Fibroblast of the aortic adventitia (primary cell): ENCODE measurements around the gene TTC39C. TPM values are rescaled to one million over a fixed set of nuclear protein-coding genes. Genes with fewer than 3 reads are reported as not detected.

Experiments
- DNase-seq: peaks from one replicate; pipeline ENCODE4 v3.0.0-alpha.2; 2010; ENCODE audit warnings: low read depth
- H3K4me3 ChIP-seq: 2 replicates; pipeline ENCODE4 v1.5.1; 2011; ENCODE audit warnings: low read depth, mild to moderate bottlenecking, control low read depth, low read length, moderate library complexity
- total RNA-seq: library from RNA; depleted of rRNA; stranded (reverse); fragments of >200 nt; gene quantifications from 2 replicates; pipeline ENCODE4 v1.2.3, GENCODE V29; 2012; ENCODE audit warnings: low replicate concordance
- TF ChIP-seq, protein P1 (sequence below): IDR thresholded peaks from 2 replicates; pipeline ENCODE4 v1.5.1; 2011; ENCODE audit warnings: mild to moderate bottlenecking, low read length, control low read depth, inconsistent platforms; ENCODE audit not compliant: insufficient read depth

The TTC39C gene
- total RNA-seq: 51.8 and 59.4 TPM in 2 replicates

DNA sequence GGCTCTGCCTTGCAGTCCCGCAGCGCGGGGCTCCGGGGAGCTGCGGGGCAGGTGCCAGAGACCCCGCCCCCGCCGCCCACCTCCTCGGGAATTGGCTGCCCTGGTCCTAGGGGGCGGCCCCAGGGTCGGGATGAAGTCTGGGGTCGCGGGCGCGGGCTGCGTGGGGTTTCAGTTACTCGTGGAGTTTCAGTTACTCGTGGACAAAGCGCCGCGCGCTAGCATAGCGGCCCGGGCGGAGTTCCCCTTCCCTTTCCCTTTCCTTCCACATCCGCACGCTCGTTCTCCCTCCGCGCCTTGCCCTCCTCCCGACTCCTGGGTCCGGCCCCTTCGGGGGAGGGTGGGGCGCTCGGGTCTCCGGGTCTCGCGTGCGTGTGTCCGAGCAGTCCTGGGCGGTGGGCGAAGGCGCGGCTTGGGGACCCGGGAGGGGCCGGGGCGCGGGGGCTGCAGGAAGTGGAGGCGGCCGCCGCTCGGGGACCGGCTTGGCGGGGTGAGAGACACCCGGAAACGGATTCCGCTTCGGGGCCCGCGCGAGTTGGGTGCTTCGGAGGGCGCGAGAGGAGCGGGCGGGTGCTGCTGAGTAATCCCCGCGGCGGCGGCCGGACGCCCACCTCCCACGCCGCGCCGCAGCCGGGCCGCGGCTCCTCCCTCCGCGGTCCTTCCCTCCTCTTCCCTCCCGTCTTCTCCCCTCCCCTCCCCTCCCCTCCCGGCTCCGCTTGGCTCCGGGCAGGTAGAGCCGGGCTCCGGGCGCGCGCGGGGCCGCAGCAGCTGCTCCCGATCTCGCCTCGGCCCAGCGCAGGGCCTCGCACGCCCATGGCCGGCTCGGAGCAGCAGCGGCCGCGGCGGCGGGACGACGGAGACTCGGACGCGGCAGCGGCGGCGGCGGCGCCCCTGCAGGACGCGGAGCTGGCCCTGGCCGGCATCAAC lies at the start of gene TTC39C:
TTC39C (plus strand) TSS at position 693 of the 924 bp plus-strand sequence; CDS start at position 811, 118 bp downstream.
- DNase-seq: peak; percentile 67
- TF ChIP-seq, protein P1, sequence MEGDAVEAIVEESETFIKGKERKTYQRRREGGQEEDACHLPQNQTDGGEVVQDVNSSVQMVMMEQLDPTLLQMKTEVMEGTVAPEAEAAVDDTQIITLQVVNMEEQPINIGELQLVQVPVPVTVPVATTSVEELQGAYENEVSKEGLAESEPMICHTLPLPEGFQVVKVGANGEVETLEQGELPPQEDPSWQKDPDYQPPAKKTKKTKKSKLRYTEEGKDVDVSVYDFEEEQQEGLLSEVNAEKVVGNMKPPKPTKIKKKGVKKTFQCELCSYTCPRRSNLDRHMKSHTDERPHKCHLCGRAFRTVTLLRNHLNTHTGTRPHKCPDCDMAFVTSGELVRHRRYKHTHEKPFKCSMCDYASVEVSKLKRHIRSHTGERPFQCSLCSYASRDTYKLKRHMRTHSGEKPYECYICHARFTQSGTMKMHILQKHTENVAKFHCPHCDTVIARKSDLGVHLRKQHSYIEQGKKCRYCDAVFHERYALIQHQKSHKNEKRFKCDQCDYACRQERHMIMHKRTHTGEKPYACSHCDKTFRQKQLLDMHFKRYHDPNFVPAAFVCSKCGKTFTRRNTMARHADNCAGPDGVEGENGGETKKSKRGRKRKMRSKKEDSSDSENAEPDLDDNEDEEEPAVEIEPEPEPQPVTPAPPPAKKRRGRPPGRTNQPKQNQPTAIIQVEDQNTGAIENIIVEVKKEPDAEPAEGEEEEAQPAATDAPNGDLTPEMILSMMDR: peak; percentile 4
- peak within 1 kb of the TSS; percentile 89 for H3K4me3 ChIP-seq

DNA sequence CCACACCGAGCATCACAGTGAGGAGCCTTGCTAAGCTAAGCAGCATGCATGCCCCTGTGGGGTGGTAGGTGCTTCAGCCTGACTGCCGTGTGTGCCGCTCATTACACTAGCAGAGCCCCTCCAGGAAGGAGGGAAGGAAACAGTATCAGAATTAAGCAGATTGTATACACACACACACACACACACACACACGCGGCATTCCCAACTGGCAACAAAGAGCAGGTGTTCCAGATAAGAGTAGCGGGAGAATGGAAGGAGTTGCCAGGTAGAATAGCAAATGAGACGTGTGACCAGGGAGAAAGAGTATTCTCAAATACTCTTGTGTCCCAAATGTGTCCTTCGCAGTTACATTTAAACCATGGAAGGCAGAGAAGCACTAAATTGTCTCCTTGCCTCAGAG lies 47.6 kb upstream of the TTC39C start:
- H3K4me3 ChIP-seq: no peak overlapping the region
- TF ChIP-seq, protein P1: no peak
- no peak for DNase-seq

DNA sequence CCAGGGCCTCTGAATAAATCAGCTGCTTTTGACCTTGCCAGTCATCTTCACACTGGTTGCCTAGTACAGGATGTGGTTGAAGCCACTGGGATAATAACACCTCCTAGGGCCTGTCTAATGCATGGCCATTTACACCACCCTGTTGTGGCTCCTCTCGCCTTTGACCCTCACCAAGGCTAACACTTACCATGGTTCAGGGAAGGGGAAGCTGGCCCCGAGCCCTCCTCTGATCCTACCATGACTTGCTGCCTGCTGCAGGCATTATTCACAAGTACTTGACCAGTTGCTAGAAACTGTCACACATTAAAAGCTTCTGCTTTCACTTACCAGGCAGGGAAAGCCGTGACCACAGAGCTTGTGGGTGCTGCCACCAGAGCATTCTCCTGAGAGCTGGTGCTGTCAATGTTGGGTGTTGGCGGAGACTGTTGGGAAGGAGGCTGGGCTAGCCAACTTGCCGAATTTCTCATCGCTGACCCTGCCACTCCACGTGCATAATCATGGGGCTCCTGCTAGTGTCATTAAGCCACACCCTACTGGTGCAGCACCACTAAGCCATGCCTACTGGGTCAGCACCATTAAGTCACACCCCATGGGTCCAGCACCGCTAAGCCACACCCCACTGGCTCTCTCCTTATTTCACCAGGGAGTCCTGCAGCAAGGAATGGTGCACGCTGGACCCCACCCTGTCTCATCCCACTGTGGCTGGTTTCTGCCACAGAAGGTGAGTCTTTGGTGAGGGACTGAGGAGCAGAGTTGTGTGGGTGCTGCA lies 47.0 kb upstream of the TTC39C start:
- DNase-seq: no peak
- no peak overlapping the region for H3K4me3 ChIP-seq
- TF ChIP-seq, protein P1: no peak

DNA sequence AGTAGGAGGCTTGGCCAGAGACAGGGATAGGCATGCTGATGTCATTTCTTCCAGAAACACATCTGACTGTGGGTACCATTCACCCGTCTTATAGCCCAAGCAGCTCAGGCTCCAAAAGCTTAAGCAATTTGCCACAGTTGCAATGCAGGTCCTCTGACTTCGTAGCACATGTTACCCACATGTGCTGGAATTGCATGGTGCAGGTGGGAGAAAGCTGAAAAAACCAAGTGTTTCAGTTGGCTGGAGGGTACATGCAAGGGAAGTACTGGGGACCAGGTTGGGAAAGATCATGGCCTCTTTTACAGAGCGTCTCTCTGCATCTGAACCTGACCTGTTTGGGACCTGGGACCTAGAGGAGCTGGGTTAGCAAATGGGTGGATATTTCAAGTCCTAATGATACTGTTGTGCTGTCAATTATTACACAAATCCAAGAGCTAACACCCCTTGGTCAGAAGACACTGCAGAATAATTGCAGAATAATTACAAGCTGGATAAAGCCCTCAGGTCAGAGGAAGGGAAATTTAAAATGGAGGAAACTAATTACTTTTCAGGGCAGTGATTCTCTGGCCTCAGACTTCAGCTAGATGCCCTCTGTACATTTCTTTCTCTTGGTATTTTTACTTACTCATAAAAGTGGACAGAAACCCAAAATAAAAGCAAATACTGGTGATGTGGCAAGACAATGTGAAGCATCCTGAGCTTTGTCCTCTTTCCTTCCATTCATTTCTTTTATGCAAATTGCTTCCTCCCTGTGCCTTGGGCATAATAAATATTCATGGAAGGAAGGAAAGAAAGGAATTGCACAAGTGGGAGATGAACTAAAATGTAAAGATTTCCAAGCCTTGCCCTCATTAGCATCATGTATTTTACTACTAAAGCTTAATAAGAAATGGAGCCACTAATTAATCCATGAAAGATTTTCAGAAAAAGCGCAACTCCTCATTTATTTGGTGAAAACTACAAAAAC lies 45.6 kb upstream of the TTC39C start:
- H3K4me3 ChIP-seq: no peak overlapping the region
- TF ChIP-seq, protein P1: no peak
- no peak for DNase-seq

DNA sequence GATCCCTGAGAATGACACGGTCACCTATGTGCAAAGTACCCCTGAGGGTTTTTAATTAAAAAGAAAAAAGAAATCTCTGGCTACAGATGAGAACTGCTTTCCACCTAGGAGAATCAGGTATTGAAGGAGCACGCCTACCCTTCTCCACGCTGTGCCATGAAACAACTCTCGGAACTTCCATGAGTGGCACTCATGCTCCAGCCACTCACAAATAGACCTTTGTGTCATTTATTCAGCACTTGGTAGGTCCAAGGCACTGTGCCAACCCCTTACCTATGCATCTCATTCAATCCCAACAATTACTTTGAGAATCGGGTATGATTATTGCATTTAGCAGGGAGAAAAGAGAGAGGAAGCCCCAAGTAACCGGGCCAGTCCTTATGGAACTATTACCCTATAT lies 44.9 kb upstream of the TTC39C start:
- H3K4me3 ChIP-seq: no peak overlapping the region
- DNase-seq: no peak
- TF ChIP-seq, protein P1: no peak
